GM12878 (cell line): ENCODE results near the gene ELFN2. TPM values are rescaled to one million over a fixed set of nuclear protein-coding genes. Genes with fewer than 3 reads are reported as not detected.

Source experiments
- ATAC-seq: fragments of 200-7000 bp; cut with Tn5 transposase; 3 replicates; pipeline ENCODE4 v1.9.1; 2020; ENCODE audit warnings: mild to moderate bottlenecking, moderate library complexity
- BruUV-seq: library from RNA; stranded (reverse); fragments of 400-500 nt; replicated peaks from 2 replicates; lab custom pipeline; 2021; lab: Mats Ljungman, UMichigan
- CTCF ChIA-PET: fragments of 300-600 bp; sonication (Branson Sonifier 250); formaldehyde crosslinking; extraction: SDS; loops from one replicate; lab custom pipeline; 2021; ENCODE audit warnings: inconsistent platforms; lab: Yijun Ruan, JAX
- POLR2A ChIA-PET: fragments of 350-600 bp; formaldehyde crosslinking; extraction: SDS; loops from one replicate; lab custom pipeline; 2021; ENCODE audit warnings: inconsistent platforms; lab: Charles Lee
- RAD21 ChIA-PET: fragments of 300-600 bp; sonication (Branson Sonifier 250); formaldehyde crosslinking; loops from one replicate; lab custom pipeline; 2023; ENCODE audit warnings: antibody characterized with exemption; ENCODE audit not compliant: unreplicated experiment; lab: Charles Lee
- SMC1A ChIA-PET: fragments of 300-600 bp; sonication (Branson Sonifier 250); formaldehyde crosslinking; loops from one replicate; lab custom pipeline; 2023; ENCODE audit not compliant: unreplicated experiment, uncharacterized antibody; lab: Charles Lee
- DNase-seq: peaks from one replicate; pipeline ENCODE4 v3.0.0-alpha.2; 2011; ENCODE audit warnings: low read depth, low spot score
- FAIRE-seq: peaks from 3 replicates; lab custom pipeline; 2011; peaks lifted over from hg19 to GRCh38; lab: Jason Lieb, UNC
- H2AFZ ChIP-seq: 2 replicates; pipeline ENCODE4 v1.6.0; 2011; ENCODE audit warnings: low read depth, low read length, control low read depth; ENCODE audit not compliant: control insufficient read depth
- H3K27ac ChIP-seq: 2 replicates; pipeline ENCODE4 v1.5.1; 2011; ENCODE audit warnings: control low read depth; ENCODE audit not compliant: control insufficient read depth, insufficient read depth
- H3K27me3 ChIP-seq, 2 experiments: replicated peaks in 1 of 2; 2 replicates each; pipeline versions ENCODE4 v1.6.0 to v1.6.1; 2011; ENCODE audit warnings: low read length in 1 of 2; ENCODE audit not compliant: control insufficient read depth in 2 of 2, insufficient read depth in 2 of 2
- H3K36me3 ChIP-seq, 2 experiments: 2 replicates each; pipeline ENCODE4 v1.5.1; 2011; ENCODE audit warnings: low read length in 1 of 2; ENCODE audit not compliant: control insufficient read depth in 2 of 2, insufficient read depth in 2 of 2
- H3K4me1 ChIP-seq: 2 replicates; pipeline ENCODE4 v1.6.1; 2011; ENCODE audit warnings: mild to moderate bottlenecking, low read length, moderate library complexity, mixed read lengths; ENCODE audit not compliant: control insufficient read depth, insufficient read depth
- H3K4me2 ChIP-seq: 2 replicates; pipeline ENCODE4 v1.6.0; 2011; ENCODE audit warnings: control low read depth; ENCODE audit not compliant: control insufficient read depth, insufficient read depth
- H3K4me3 ChIP-seq: fragments of 200-600 bp; sonication (generic); 2 replicates; pipeline ENCODE4 v1.5.1; 2016
- H3K79me2 ChIP-seq: 2 replicates; pipeline ENCODE4 v1.6.0; 2011; ENCODE audit warnings: low read length; ENCODE audit not compliant: control insufficient read depth, insufficient read depth
- H3K9ac ChIP-seq: 2 replicates; pipeline ENCODE4 v1.8.0; 2011; ENCODE audit warnings: low read length, control low read depth, mixed read lengths; ENCODE audit not compliant: control insufficient read depth, insufficient read depth
- H3K9me3 ChIP-seq: replicated peaks from 3 replicates; pipeline ENCODE4 v1.5.1; 2011; ENCODE audit warnings: mild to moderate bottlenecking, low read length; ENCODE audit not compliant: control insufficient read depth, insufficient read depth
- H4K20me1 ChIP-seq: 2 replicates; pipeline ENCODE4 v1.6.0; 2011; ENCODE audit not compliant: control insufficient read depth, insufficient read depth
- BHLHE40 ChIP-seq, 2 experiments: fragments of 450-650 bp in 1 of 2; IDR thresholded peaks; 2 replicates each; pipeline ENCODE4 v1.6.1; 2011 to 2017; ENCODE audit warnings: low read depth in 2 of 2, borderline replicate concordance in 1 of 2, improper control_type of control experiment in 1 of 2, low read length in 1 of 2, mild to moderate bottlenecking in 1 of 2
- KLF5 ChIP-seq: fragments of 450-650 bp; IDR thresholded peaks from 2 replicates; pipeline ENCODE4 v1.6.1; 2014; ENCODE audit warnings: mild to moderate bottlenecking; ENCODE audit not compliant: partially characterized antibody
- NFYA ChIP-seq: IDR thresholded peaks from 2 replicates; pipeline ENCODE4 v1.6.1; 2011; ENCODE audit warnings: low read depth, mild to moderate bottlenecking, low read length, improper control_type of control experiment, borderline replicate concordance
- POU2F2 ChIP-seq: IDR thresholded peaks from 3 replicates; pipeline ENCODE4 v1.6.1; 2011; ENCODE audit warnings: low read depth, mild to moderate bottlenecking, low read length, borderline replicate concordance
- SMAD5 ChIP-seq: IDR thresholded peaks from 2 replicates; pipeline ENCODE4 v1.6.1; 2016; ENCODE audit warnings: antibody characterized with exemption, low read depth
- ZBED1 ChIP-seq: IDR thresholded peaks from 2 replicates; pipeline ENCODE4 v1.6.1; 2016; ENCODE audit warnings: borderline replicate concordance
- ZNF217 ChIP-seq: fragments of 450-650 bp; IDR thresholded peaks from 2 replicates; pipeline ENCODE4 v1.6.1; 2017; ENCODE audit warnings: antibody characterized with exemption, mild to moderate bottlenecking
- ZSCAN29 ChIP-seq: fragments of 450-650 bp; IDR thresholded peaks from 2 replicates; pipeline ENCODE4 v1.6.1; 2017; ENCODE audit warnings: mild to moderate bottlenecking, moderate library complexity
- WGBS: methylation state at CpG from one replicate; pipeline ENCODE4 v1.1.6; 2016; ENCODE audit warnings: low lambda C conversion rate; ENCODE audit not compliant: insufficient replicate concordance, insufficient coverage; ENCODE audit errors: missing lambda C conversion rate; 5-methylcytosine and 5-hydroxymethylcytosine counted together
- in situ Hi-C: fragments of 300-500 bp; cut with MboI; formaldehyde crosslinking; loops from 9 replicates; pipeline ENCODE4 v1.14.3; 2018; ENCODE audit warnings: mixed read lengths
- intact Hi-C: fragments of 100-400 bp; cut with micrococcal nuclease; formaldehyde crosslinking; loops from one replicate; pipeline ENCODE4 v1.14.2; 2022; ENCODE audit not compliant: unreplicated experiment
- polyA plus RNA-seq, 11 experiments: library from polyadenylated mRNA; depleted of rRNA in 4 of 11; unstranded in 6 of 11; stranded (reverse) in 5 of 11; fragments of >200 nt; fragmentation: Nextera tagmentation in 4 of 11; fragmentation: Illumina TruSeq in 1 of 11; extraction: Ambion mirVana in 4 of 11; extraction: Trizol in 1 of 11; gene quantifications; 1 replicate in 1 of 11; 2 replicates in 10 of 11; pipeline versions ENCODE4 v1.2.1 to v1.2.3, GENCODE V29; 2011 to 2016; ENCODE audit warnings: inconsistent platforms in 2 of 11, missing spikeins in 2 of 11, low read depth in 1 of 11
- total RNA-seq, 4 experiments: library from RNA; depleted of rRNA in 3 of 4; stranded (reverse); fragments of >200 nt in 3 of 4; fragmentation: Illumina TruSeq in 1 of 4; extraction: Trizol in 1 of 4; gene quantifications; 2 replicates each; pipeline versions ENCODE4 v1.2.1 to v1.2.3, GENCODE V29; 2013 to 2021
- TF ChIP-seq, protein P1 (sequence below): fragments of 450-650 bp; IDR thresholded peaks from 2 replicates; pipeline ENCODE4 v1.6.1; 2017; ENCODE audit warnings: antibody characterized with exemption, mild to moderate bottlenecking, moderate library complexity
- TF ChIP-seq, protein P2 (sequence below): IDR thresholded peaks from 2 replicates; pipeline ENCODE4 v1.6.1; 2011; ENCODE audit warnings: mild to moderate bottlenecking, low read depth, low read length, moderate library complexity; ENCODE audit not compliant: insufficient replicate concordance
- TF ChIP-seq, protein P3 (sequence below): IDR thresholded peaks from 2 replicates; pipeline ENCODE4 v1.6.1; 2012; ENCODE audit warnings: improper control_type of control experiment, low read depth, low read length; ENCODE audit not compliant: insufficient replicate concordance
- TF ChIP-seq, protein P4 (sequence below): fragments of 450-650 bp; IDR thresholded peaks from 2 replicates; pipeline ENCODE4 v1.6.1; 2017; ENCODE audit warnings: low read depth, mild to moderate bottlenecking, moderate library complexity

The ELFN2 gene
- total and polyA plus RNA-seq, 10 of the 15 experiments (the other 5 are each of a cell fraction or from before 2014, with no cell fraction given) = 0.03 to 0.05 TPM; not detected in 8

GRCh38 chr22:37358386-37358785 is 68.9 kb downstream of the ELFN2 start:
- intact Hi-C loops (no loop called here), in situ Hi-C loops (no loop called here)
- ChIA-PET RAD21 (no interaction called here), SMC1A (no interaction called here), POLR2A (no interaction called here), CTCF (no interaction called here)
- H3K27me3 ChIP-seq = peaks cover 2% of the 10 kb centered on the region in 2 experiments; a peak in 2 of 4 replicates
- no TSS peak for BruUV-seq
- no peak overlapping the region for H2AFZ ChIP-seq
- no peaks in the 10 kb centered on the region for H3K4me1 ChIP-seq
- no peak overlapping the region for H3K9ac ChIP-seq
- WGBS = 66% methylated on average over 11 of the region's 11 CpGs
- no peaks in the 10 kb centered on the region for H3K36me3 ChIP-seq
- no peak overlapping the region for H3K27ac ChIP-seq
- FAIRE-seq (no peak), DNase-seq (no peak), ATAC-seq (no peak)
- no peak overlapping the region for H3K4me3 ChIP-seq
- no peaks in the 10 kb centered on the region for H3K9me3 ChIP-seq
- no peak overlapping the region for H3K4me2 ChIP-seq
- no peaks in the 10 kb centered on the region for H4K20me1 ChIP-seq
- no peaks in the 10 kb centered on the region for H3K79me2 ChIP-seq
- TF ChIP-seq POU2F2 (no peak), NFYA (no peak), ZSCAN29 (no peak), ZNF217 (no peak), ZBED1 (no peak), SMAD5 (no peak), BHLHE40 (IDR thresholded peaks at IDR 0.05; ENCODE audit: borderline replicate concordance in 1 of 2, low read depth in 2 of 2, low read length in 1 of 2) (no peak), KLF5 (no peak)
- TF ChIP-seq, protein P1, sequence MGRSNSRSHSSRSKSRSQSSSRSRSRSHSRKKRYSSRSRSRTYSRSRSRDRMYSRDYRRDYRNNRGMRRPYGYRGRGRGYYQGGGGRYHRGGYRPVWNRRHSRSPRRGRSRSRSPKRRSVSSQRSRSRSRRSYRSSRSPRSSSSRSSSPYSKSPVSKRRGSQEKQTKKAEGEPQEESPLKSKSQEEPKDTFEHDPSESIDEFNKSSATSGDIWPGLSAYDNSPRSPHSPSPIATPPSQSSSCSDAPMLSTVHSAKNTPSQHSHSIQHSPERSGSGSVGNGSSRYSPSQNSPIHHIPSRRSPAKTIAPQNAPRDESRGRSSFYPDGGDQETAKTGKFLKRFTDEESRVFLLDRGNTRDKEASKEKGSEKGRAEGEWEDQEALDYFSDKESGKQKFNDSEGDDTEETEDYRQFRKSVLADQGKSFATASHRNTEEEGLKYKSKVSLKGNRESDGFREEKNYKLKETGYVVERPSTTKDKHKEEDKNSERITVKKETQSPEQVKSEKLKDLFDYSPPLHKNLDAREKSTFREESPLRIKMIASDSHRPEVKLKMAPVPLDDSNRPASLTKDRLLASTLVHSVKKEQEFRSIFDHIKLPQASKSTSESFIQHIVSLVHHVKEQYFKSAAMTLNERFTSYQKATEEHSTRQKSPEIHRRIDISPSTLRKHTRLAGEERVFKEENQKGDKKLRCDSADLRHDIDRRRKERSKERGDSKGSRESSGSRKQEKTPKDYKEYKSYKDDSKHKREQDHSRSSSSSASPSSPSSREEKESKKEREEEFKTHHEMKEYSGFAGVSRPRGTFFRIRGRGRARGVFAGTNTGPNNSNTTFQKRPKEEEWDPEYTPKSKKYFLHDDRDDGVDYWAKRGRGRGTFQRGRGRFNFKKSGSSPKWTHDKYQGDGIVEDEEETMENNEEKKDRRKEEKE = no peak
- TF ChIP-seq, protein P2, sequence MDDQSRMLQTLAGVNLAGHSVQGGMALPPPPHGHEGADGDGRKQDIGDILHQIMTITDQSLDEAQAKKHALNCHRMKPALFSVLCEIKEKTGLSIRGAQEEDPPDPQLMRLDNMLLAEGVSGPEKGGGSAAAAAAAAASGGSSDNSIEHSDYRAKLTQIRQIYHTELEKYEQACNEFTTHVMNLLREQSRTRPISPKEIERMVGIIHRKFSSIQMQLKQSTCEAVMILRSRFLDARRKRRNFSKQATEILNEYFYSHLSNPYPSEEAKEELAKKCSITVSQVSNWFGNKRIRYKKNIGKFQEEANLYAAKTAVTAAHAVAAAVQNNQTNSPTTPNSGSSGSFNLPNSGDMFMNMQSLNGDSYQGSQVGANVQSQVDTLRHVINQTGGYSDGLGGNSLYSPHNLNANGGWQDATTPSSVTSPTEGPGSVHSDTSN = no peak
- TF ChIP-seq, protein P3, sequence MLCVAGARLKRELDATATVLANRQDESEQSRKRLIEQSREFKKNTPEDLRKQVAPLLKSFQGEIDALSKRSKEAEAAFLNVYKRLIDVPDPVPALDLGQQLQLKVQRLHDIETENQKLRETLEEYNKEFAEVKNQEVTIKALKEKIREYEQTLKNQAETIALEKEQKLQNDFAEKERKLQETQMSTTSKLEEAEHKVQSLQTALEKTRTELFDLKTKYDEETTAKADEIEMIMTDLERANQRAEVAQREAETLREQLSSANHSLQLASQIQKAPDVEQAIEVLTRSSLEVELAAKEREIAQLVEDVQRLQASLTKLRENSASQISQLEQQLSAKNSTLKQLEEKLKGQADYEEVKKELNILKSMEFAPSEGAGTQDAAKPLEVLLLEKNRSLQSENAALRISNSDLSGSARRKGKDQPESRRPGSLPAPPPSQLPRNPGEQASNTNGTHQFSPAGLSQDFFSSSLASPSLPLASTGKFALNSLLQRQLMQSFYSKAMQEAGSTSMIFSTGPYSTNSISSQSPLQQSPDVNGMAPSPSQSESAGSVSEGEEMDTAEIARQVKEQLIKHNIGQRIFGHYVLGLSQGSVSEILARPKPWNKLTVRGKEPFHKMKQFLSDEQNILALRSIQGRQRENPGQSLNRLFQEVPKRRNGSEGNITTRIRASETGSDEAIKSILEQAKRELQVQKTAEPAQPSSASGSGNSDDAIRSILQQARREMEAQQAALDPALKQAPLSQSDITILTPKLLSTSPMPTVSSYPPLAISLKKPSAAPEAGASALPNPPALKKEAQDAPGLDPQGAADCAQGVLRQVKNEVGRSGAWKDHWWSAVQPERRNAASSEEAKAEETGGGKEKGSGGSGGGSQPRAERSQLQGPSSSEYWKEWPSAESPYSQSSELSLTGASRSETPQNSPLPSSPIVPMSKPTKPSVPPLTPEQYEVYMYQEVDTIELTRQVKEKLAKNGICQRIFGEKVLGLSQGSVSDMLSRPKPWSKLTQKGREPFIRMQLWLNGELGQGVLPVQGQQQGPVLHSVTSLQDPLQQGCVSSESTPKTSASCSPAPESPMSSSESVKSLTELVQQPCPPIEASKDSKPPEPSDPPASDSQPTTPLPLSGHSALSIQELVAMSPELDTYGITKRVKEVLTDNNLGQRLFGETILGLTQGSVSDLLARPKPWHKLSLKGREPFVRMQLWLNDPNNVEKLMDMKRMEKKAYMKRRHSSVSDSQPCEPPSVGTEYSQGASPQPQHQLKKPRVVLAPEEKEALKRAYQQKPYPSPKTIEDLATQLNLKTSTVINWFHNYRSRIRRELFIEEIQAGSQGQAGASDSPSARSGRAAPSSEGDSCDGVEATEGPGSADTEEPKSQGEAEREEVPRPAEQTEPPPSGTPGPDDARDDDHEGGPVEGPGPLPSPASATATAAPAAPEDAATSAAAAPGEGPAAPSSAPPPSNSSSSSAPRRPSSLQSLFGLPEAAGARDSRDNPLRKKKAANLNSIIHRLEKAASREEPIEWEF = no peak
- TF ChIP-seq, protein P4, sequence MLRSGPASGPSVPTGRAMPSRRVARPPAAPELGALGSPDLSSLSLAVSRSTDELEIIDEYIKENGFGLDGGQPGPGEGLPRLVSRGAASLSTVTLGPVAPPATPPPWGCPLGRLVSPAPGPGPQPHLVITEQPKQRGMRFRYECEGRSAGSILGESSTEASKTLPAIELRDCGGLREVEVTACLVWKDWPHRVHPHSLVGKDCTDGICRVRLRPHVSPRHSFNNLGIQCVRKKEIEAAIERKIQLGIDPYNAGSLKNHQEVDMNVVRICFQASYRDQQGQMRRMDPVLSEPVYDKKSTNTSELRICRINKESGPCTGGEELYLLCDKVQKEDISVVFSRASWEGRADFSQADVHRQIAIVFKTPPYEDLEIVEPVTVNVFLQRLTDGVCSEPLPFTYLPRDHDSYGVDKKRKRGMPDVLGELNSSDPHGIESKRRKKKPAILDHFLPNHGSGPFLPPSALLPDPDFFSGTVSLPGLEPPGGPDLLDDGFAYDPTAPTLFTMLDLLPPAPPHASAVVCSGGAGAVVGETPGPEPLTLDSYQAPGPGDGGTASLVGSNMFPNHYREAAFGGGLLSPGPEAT = no peak
